K562 (cell line): ENCODE measurements around the gene EHMT2. TPM values are rescaled to one million over a fixed set of nuclear protein-coding genes. Genes with fewer than 3 reads are reported as not detected.

Source experiments
- CHAMP1 ChIP-seq: fragments of 450-650 bp; IDR thresholded peaks from 2 replicates; pipeline ENCODE4 v1.6.1; 2016; ENCODE audit warnings: mild to moderate bottlenecking
- CREB3 ChIP-seq: fragments of 450-650 bp; conservative IDR thresholded peaks from 2 replicates; pipeline ENCODE4 v1.6.1; 2016; ENCODE audit warnings: missing genetic modification characterization, low read depth, mild to moderate bottlenecking, missing compliant biosample characterization, moderate library complexity
- CTBP1 ChIP-seq: fragments of 450-650 bp; IDR thresholded peaks from 2 replicates; pipeline ENCODE4 v1.6.1; 2016; ENCODE audit warnings: borderline replicate concordance
- FOS ChIP-seq: IDR thresholded peaks from 3 replicates; pipeline ENCODE4 v1.6.1; 2011; ENCODE audit not compliant: insufficient read length; ENCODE audit errors: extremely low read depth
- GABPB2 ChIP-seq: fragments of 250-450 bp; sonication (Bioruptor Pico); conservative IDR thresholded peaks from 2 replicates; pipeline ENCODE4 v1.5.1; 2021; ENCODE audit warnings: mild to moderate bottlenecking
- HDAC8 ChIP-seq: fragments of 450-650 bp; IDR thresholded peaks from 2 replicates; pipeline ENCODE4 v1.6.1; 2016; ENCODE audit warnings: mild to moderate bottlenecking, missing genetic modification characterization, moderate library complexity, missing compliant biosample characterization
- MEF2A ChIP-seq: IDR thresholded peaks from 2 replicates; pipeline ENCODE4 v1.6.1; 2011; ENCODE audit warnings: low read depth, mild to moderate bottlenecking, low read length, moderate library complexity; ENCODE audit not compliant: control insufficient read depth
- POLR2H ChIP-seq: IDR thresholded peaks from 2 replicates; pipeline ENCODE4 v1.6.1; 2016; ENCODE audit warnings: missing genetic modification characterization, low read depth, mild to moderate bottlenecking, control low read depth, missing compliant biosample characterization, moderate library complexity
- POU5F1 ChIP-seq: fragments of 150-350 bp; IDR thresholded peaks from 2 replicates; pipeline ENCODE4 v1.6.1; 2014; ENCODE audit warnings: borderline replicate concordance, low read length, low read depth, mild to moderate bottlenecking; ENCODE audit not compliant: partially characterized antibody
- STAG1 ChIP-seq: sonication (generic); formaldehyde crosslinking; IDR thresholded peaks from 2 replicates; pipeline ENCODE4 v1.5.0; 2020; ENCODE audit warnings: missing genetic modification reagents, borderline replicate concordance
- TCF15 ChIP-seq: fragments of 250-450 bp; sonication (Bioruptor Pico); IDR thresholded peaks from 2 replicates; pipeline ENCODE4 v1.8.0; 2022; ENCODE audit warnings: moderate library complexity, mild to moderate bottlenecking, inconsistent platforms
- TCFL5 ChIP-seq: fragments of 250-450 bp; sonication (Bioruptor Pico); conservative IDR thresholded peaks from 2 replicates; pipeline ENCODE4 v1.6.1; 2021; ENCODE audit warnings: mild to moderate bottlenecking, moderate library complexity, matching md5 sums
- TGIF2 ChIP-seq: sonication (generic); formaldehyde crosslinking; IDR thresholded peaks from 2 replicates; pipeline ENCODE4 v1.8.1; 2022; ENCODE audit warnings: mild to moderate bottlenecking, missing genetic modification reagents, moderate library complexity
- YBX1 ChIP-seq: fragments of 450-650 bp; IDR thresholded peaks from 2 replicates; pipeline ENCODE4 v1.7.1; 2016; ENCODE audit warnings: mild to moderate bottlenecking
- ZC3H4 ChIP-seq: sonication (generic); formaldehyde crosslinking; IDR thresholded peaks from 2 replicates; pipeline ENCODE4 v1.9.0; 2021; ENCODE audit warnings: missing genetic modification reagents, borderline replicate concordance
- ZFP1 ChIP-seq: fragments of 450-650 bp; formaldehyde crosslinking; IDR thresholded peaks from 2 replicates; pipeline ENCODE4 v1.4.0; 2020; ENCODE audit warnings: mild to moderate bottlenecking, mixed read lengths
- ZNF23 ChIP-seq: fragments of 250-450 bp; sonication (Bioruptor Pico); IDR thresholded peaks from 2 replicates; pipeline ENCODE4 v1.4.0; 2020; ENCODE audit warnings: mild to moderate bottlenecking
- ZNF431 ChIP-seq: sonication (generic); formaldehyde crosslinking; IDR thresholded peaks from 2 replicates; pipeline ENCODE4 v1.8.0; 2022; ENCODE audit warnings: mild to moderate bottlenecking, missing genetic modification reagents
- ZNF436 ChIP-seq: fragments of 250-450, 450-650 bp; sonication (Bioruptor Pico); formaldehyde crosslinking; IDR thresholded peaks from 2 replicates; pipeline ENCODE4 v1.7.0; 2020; ENCODE audit warnings: mild to moderate bottlenecking
- polyA plus RNA-seq, 8 experiments: library from polyadenylated mRNA; depleted of rRNA in 4 of 8; stranded (reverse) in 5 of 8; unstranded in 3 of 8; fragments of >200 nt; fragmentation: Nextera tagmentation in 2 of 8; fragmentation: Illumina TruSeq in 1 of 8; extraction: Ambion mirVana in 2 of 8; extraction: Trizol in 1 of 8; gene quantifications; 2 replicates each; pipeline versions ENCODE4 v1.2.1 to v1.2.3, GENCODE V29; 2011 to 2014; ENCODE audit warnings: inconsistent platforms in 1 of 8, missing spikeins in 1 of 8
- total RNA-seq, 7 experiments: library from RNA; depleted of rRNA in 6 of 7; stranded (reverse); fragments of >200 nt in 6 of 7; fragmentation: Illumina TruSeq in 2 of 7; extraction: Trizol in 2 of 7; gene quantifications; 2 replicates each; pipeline versions ENCODE4 v1.2.1 to v1.2.3, GENCODE V29; 2011 to 2021; ENCODE audit warnings: low replicate concordance in 1 of 7
- TF ChIP-seq, protein P1 (sequence below): fragments of 250-450 bp; sonication (Bioruptor Pico); IDR thresholded peaks from 2 replicates; pipeline ENCODE4 v1.8.0; 2021; ENCODE audit warnings: mild to moderate bottlenecking, moderate library complexity

EHMT2 gene
- total and polyA plus RNA-seq, 9 of the 15 experiments (the other 6 are each of a cell fraction or from before 2014, with no cell fraction given): 2.1 to 63.8 (median 38.5) TPM

DNA sequence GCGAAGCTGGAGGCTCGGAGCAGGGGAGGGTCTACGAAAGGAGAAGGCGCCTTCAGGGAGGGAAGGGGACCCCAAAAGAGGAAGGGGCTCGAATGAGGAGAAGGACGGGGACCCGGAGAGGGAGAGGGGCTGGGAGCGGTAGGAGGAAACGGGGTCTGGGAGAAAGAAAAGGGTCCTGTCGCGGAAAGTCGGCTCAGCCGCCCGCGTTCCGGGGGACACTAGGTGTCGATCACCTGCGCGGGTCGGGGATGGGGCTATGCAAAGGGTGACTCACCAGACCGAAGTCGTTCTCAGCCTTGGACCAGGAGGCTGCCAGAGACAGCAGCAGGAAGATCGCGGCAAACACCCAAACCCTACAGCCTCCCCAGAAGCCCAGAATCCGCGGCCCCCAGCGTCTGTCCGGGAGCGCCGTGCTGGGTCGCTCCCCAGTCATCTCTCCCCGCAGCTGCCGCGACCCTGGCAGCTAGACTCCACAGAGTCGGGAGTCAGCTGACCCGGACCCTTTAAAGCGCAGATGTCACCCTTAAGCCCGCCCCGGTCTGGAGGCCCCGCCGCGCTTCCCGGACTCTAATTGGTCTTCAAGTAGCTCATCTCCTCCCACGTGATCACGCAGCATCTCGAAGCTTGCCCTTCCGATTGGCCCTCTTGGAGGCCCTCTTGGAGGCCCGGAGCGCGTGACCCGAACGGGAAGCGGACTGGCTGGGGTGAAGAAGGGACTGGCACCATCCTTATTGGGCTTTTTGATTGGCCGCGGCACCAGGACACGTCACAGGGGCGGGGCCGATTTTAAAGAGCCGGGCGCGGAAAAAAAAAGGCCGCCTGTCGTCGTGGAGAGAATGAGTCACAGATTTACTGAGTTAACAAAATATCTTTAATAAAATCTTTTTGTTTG is 34.9 kb downstream of the EHMT2 start, which contains the start of gene NEU1 (continued):
- TF ChIP-seq, protein P1, sequence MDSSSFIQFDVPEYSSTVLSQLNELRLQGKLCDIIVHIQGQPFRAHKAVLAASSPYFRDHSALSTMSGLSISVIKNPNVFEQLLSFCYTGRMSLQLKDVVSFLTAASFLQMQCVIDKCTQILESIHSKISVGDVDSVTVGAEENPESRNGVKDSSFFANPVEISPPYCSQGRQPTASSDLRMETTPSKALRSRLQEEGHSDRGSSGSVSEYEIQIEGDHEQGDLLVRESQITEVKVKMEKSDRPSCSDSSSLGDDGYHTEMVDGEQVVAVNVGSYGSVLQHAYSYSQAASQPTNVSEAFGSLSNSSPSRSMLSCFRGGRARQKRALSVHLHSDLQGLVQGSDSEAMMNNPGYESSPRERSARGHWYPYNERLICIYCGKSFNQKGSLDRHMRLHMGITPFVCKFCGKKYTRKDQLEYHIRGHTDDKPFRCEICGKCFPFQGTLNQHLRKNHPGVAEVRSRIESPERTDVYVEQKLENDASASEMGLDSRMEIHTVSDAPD (CRISPR knock-in tag): no peak
- peak; percentile 68; the same call in 1 of the 2 replicates for TF ChIP-seq ZNF23
- no peak for TF ChIP-seq ZC3H4
- peak; percentile 59; the same call in 1 of the 2 replicates for TF ChIP-seq ZNF436 (CRISPR knock-in tag)
- peak; percentile 97 for TF ChIP-seq POLR2H (tag)
- TF ChIP-seq POU5F1: no peak
- TF ChIP-seq TGIF2: peak; percentile 99
- peak; percentile 20; the same call in 1 of the 2 replicates for TF ChIP-seq TCF15 (CRISPR knock-in tag)
- TF ChIP-seq HDAC8 (tag): 0 out of 2 replicates have a peak, but pooled peaks have one; percentile 68
- TF ChIP-seq STAG1: no peak
- TF ChIP-seq MEF2A: no peak
- peak; percentile 86 for TF ChIP-seq FOS
- TF ChIP-seq CHAMP1: no peak
- no peak for TF ChIP-seq CREB3 (tag)
- 0 out of 2 replicates have a peak, but pooled peaks have one; percentile 42 for TF ChIP-seq YBX1
- TF ChIP-seq TCFL5 (CRISPR knock-in tag): 0 out of 2 replicates have a peak, but pooled peaks have one; percentile 2
- TF ChIP-seq ZNF431 (CRISPR knock-in tag): no peak
- TF ChIP-seq GABPB2 (CRISPR knock-in tag): no peak
- peak; percentile 85 for TF ChIP-seq CTBP1
- TF ChIP-seq ZFP1: no peak
